Adrenal gland (tissue), 5 donors: Measurements from ENCODE around the gene ASPHD1.

Source experiments
- CTCF ChIP-seq, 6 experiments: fragments of 450-650 bp in 4 of 6; fragments of 200-600 bp in 2 of 6; sonication (generic) in 1 of 6; IDR thresholded peaks; 1 replicate in 5 of 6; 2 replicates in 1 of 6; pipeline versions ENCODE4 v1.5.1 to v1.8.0; 2016 to 2021; ENCODE audit warnings: antibody characterized with exemption in 6 of 6, mild to moderate bottlenecking in 2 of 6, moderate library complexity in 1 of 6
- POLR2A ChIP-seq, 2 donors: fragments of 450-650 bp; IDR thresholded peaks; one replicate each; pipeline ENCODE4 v1.6.1; 2017; ENCODE audit warnings: antibody characterized with exemption in 2 of 2, mild to moderate bottlenecking in 2 of 2, moderate library complexity in 1 of 2
- donor health status: DM: no; HTN: no; CAD: no.

DNA sequence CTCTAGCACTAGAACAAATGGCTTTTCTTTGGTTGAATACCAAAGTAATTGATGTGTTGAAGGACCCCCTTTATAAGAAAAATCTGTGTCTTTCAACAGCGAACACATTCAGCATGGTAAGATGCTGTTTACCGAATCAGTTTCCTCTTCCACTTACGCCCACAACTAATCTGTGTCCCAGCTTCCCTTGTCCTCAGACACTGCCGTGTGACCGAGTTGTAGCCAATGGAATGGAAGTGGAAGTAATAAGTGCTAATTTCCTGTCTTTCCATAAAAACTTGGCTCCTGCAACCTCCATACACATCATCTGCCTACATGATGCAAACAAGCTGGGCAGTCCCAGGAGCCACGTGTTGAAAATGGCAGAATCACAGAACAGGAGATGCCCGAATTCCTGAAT lies 47.6 kb upstream of the ASPHD1 start:
- TF ChIP-seq CTCF (IDR thresholded peaks at IDR 0.05) (no peak), POLR2A (IDR thresholded peaks at IDR 0.05) (no peak)
